ENCODE results near the gene ALOX12B. TPM values are rescaled to one million over a fixed set of nuclear protein-coding genes. Genes with fewer than 3 reads are reported as not detected.

The ALOX12B gene
- total and polyA plus RNA-seq, 8 donors: 0.88 TPM; not detected in 7

- no peak for DNase-seq
- Histone ChIP-seq H3K4me1 (no peaks in the 10 kb centered on the region), H3K27ac (no peak overlapping the region), H3K9me3 (no peaks in the 10 kb centered on the region), H3K36me3 (no peaks in the 10 kb centered on the region), H3K27me3 (peaks cover 0 to 94% (median 34%) of the 10 kb centered on the region in 3 donors), H3K4me3 (no peak overlapping the region)
- intact Hi-C loops (cut with DNase I; ENCODE audit: low total_unique reads): no loop called here
- TF ChIP-seq POLR2AphosphoS5 (IDR thresholded peaks at IDR 0.05) (no peak), CTCF (IDR thresholded peaks at IDR 0.05) (no peak), EP300 (IDR thresholded peaks at IDR 0.05) (no peak), POLR2A (IDR thresholded peaks at IDR 0.05) (no peak)
- 51 to 69% (median 61%) methylated on average over 6 of the region's 6 CpGs for WGBS, 5 donors
Observed at GRCh38 chr17:8089728-8090127, 2.2 kb upstream of the ALOX12B start.

- Histone ChIP-seq H3K36me3 (no peaks in the 10 kb centered on the region), H3K27me3 (peaks cover 0 to 97% (median 43%) of the 10 kb centered on the region in 3 donors), H3K4me1 (no peaks in the 10 kb centered on the region), H3K27ac (no peak overlapping the region), H3K9me3 (no peaks in the 10 kb centered on the region), H3K4me3 (no peak overlapping the region)
- TF ChIP-seq POLR2AphosphoS5 (IDR thresholded peaks at IDR 0.05) (no peak), POLR2A (IDR thresholded peaks at IDR 0.05) (no peak), EP300 (IDR thresholded peaks at IDR 0.05) (no peak), CTCF (IDR thresholded peaks at IDR 0.05) (no peak)
- DNase-seq: no peak
- WGBS, 5 donors: 64 to 82% (median 69%) methylated on average over 3 to 5 of the region's 5 CpGs
- intact Hi-C loops (cut with DNase I; ENCODE audit: low total_unique reads): no loop called here
Observed at GRCh38 chr17:8087952-8088230, 375 bp upstream of the ALOX12B start.

GRCh38 chr17:8084250-8084649 is 3.3 kb downstream of the ALOX12B start:
- H3K27me3 ChIP-seq: peaks cover 0 to 97% (median 35%) of the 10 kb centered on the region in 3 donors
- TF ChIP-seq POLR2A (IDR thresholded peaks at IDR 0.05) (no peak), POLR2AphosphoS5 (IDR thresholded peaks at IDR 0.05) (no peak), CTCF (IDR thresholded peaks at IDR 0.05) (no peak), EP300 (IDR thresholded peaks at IDR 0.05) (no peak)
- intact Hi-C loops (cut with DNase I; ENCODE audit: low total_unique reads): no loop called here
- no peak for DNase-seq
- WGBS, 5 donors: 80 to 90% (median 88%) methylated on average over 6 of the region's 6 CpGs
- H3K4me1 ChIP-seq: peaks cover 15 to 19% (median 17%) of the 10 kb centered on the region in 4 donors
- H3K4me3 ChIP-seq: no peak overlapping the region
- H3K27ac ChIP-seq: no peak overlapping the region
- H3K9me3 ChIP-seq: no peaks in the 10 kb centered on the region
- H3K36me3 ChIP-seq: no peaks in the 10 kb centered on the region

GRCh38 chr17:8082292-8082691 is 5.2 kb downstream of the ALOX12B start:
- Histone ChIP-seq H3K4me3 (no peak overlapping the region), H3K36me3 (no peaks in the 10 kb centered on the region), H3K27me3 (peaks cover 0 to 96% (median 49%) of the 10 kb centered on the region in 3 donors), H3K4me1 (peaks cover 17 to 24% (median 20%) of the 10 kb centered on the region in 4 donors), H3K27ac (no peak overlapping the region), H3K9me3 (no peaks in the 10 kb centered on the region)
- WGBS, 5 donors: 36 to 54% (median 42%) methylated on average over 10 of the region's 10 CpGs
- intact Hi-C loops (cut with DNase I; ENCODE audit: low total_unique reads): no loop called here
- no peak for DNase-seq
- TF ChIP-seq POLR2A (IDR thresholded peaks at IDR 0.05) (no peak), CTCF (IDR thresholded peaks at IDR 0.05) (no peak), POLR2AphosphoS5 (IDR thresholded peaks at IDR 0.05) (no peak), EP300 (IDR thresholded peaks at IDR 0.05) (no peak)

All from stomach (tissue), 9 donors.